Endodermal cell (in vitro differentiated cells): Measurements from ENCODE around the gene CRTC3. TPM values are rescaled to one million over a fixed set of nuclear protein-coding genes. Genes with fewer than 3 reads are reported as not detected.

ENCODE experiments used
- DNase-seq: peaks from one replicate; pipeline ENCODE4 v3.0.0-alpha.2; 2017
- H3K27ac ChIP-seq: 2 replicates; pipeline ENCODE4 v1.5.1; 2013; ENCODE audit warnings: mild to moderate bottlenecking, low read depth, low read length, moderate library complexity
- H3K27me3 ChIP-seq: 2 replicates; pipeline ENCODE4 v1.6.1; 2013; ENCODE audit warnings: mild to moderate bottlenecking, low read length, moderate library complexity; ENCODE audit not compliant: insufficient read depth, control insufficient read depth, poor library complexity, severe bottlenecking
- H3K36me3 ChIP-seq: 2 replicates; pipeline ENCODE4 v1.7.0; 2013; ENCODE audit warnings: mild to moderate bottlenecking, low read length, moderate library complexity; ENCODE audit not compliant: control insufficient read depth, insufficient read depth
- H3K4me1 ChIP-seq: one replicate; pipeline ENCODE4 v1.7.0; 2013; ENCODE audit warnings: low read length; ENCODE audit not compliant: control insufficient read depth, insufficient read depth
- H3K4me3 ChIP-seq: 2 replicates; pipeline ENCODE4 v1.5.1; 2013; ENCODE audit warnings: mild to moderate bottlenecking, low read length, moderate library complexity
- H3K9ac ChIP-seq: 2 replicates; pipeline ENCODE4 v1.6.1; 2013; ENCODE audit warnings: mild to moderate bottlenecking, low read length, moderate library complexity; ENCODE audit not compliant: poor library complexity, severe bottlenecking; ENCODE audit errors: extremely low read depth
- H3K9me3 ChIP-seq: 2 replicates; pipeline ENCODE4 v1.6.1; 2013; ENCODE audit warnings: mild to moderate bottlenecking, low read length, moderate library complexity; ENCODE audit not compliant: control insufficient read depth
- H3K27ac Mint-ChIP-seq: 2 replicates; pipeline ENCODE4 v1.8.0; 2020; ENCODE audit warnings: mixed read lengths
- H3K27me3 Mint-ChIP-seq: 2 replicates; pipeline ENCODE4 v1.8.0; 2021; ENCODE audit warnings: mild to moderate bottlenecking, mixed read lengths; ENCODE audit not compliant: insufficient read depth
- H3K36me3 Mint-ChIP-seq: 2 replicates; pipeline ENCODE4 v1.8.0; 2020; ENCODE audit warnings: low read depth, mixed read lengths
- H3K4me1 Mint-ChIP-seq: 2 replicates; pipeline ENCODE4 v1.8.0; 2020; ENCODE audit warnings: mixed read lengths
- H3K4me3 Mint-ChIP-seq: 2 replicates; pipeline ENCODE4 v1.8.0; 2020; ENCODE audit warnings: mild to moderate bottlenecking, moderate library complexity, mixed read lengths
- H3K9me3 Mint-ChIP-seq: 2 replicates; pipeline ENCODE4 v1.8.0; 2020; ENCODE audit warnings: mild to moderate bottlenecking, mixed read lengths
- WGBS, 2 experiments: methylation state at CpG; one replicate each; pipeline versions ENCODE4 v1.1.5 to v1.1.7; 2013; ENCODE audit warnings: missing lambda C conversion rate in 2 of 2, mixed read lengths in 1 of 2; ENCODE audit not compliant: insufficient coverage in 1 of 2, insufficient read length in 1 of 2; 5-methylcytosine and 5-hydroxymethylcytosine counted together
- total RNA-seq, 2 donors: library from RNA; stranded (reverse); fragmentation: NEBNext Ultra II Directional in 1 of 2; extraction: Animal tissue kit (Norgen Biotek cat#: 25700) in 1 of 2; gene quantifications; 2 replicates in 1 of 2; 3 replicates in 1 of 2; pipeline ENCODE4 v1.2.1, GENCODE V29; 2021
- TF ChIP-seq, protein P1 (sequence below): fragments of 200-600 bp; sonication (generic); conservative IDR thresholded peaks from 2 replicates; pipeline ENCODE4 v1.5.0; 2021; ENCODE audit warnings: antibody characterized with exemption, mild to moderate bottlenecking

Gene CRTC3
- total RNA-seq, 2 donors from 2014 or later, result 17.3 to 21.9 TPM

DNA sequence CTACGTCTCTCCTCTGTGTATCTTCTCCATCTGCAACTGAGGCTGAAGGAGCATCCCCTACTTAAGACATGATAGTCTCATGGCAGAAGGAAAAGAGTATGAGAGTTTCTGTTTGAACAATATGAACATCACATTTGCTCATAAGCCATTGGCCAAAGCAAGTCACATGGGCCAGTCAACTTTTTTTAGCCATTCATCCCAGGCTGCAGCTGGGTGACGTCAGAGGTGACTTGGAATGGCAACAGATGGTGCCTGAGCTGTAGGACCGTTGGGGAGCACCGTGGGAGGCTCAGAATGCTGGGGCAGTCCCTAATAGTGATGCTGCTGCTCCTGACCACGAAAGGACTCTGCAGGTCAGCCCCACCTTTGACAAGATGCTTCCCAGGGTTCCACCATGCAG, 58.7 kb downstream of the CRTC3 start:
- Mint-ChIP-seq H3K27ac (no peak overlapping the region), H3K4me3 (no peak overlapping the region), H3K27me3 (no peaks in the 10 kb centered on the region), H3K9me3 (no peaks in the 10 kb centered on the region), H3K4me1 (no peaks in the 10 kb centered on the region), H3K36me3 (no peaks in the 10 kb centered on the region)
- Histone ChIP-seq H3K36me3 (no peaks in the 10 kb centered on the region), H3K9me3 (no peaks in the 10 kb centered on the region), H3K27ac (no peak overlapping the region), H3K4me3 (no peak overlapping the region), H3K4me1 (no peaks in the 10 kb centered on the region), H3K27me3 (no peaks in the 10 kb centered on the region), H3K9ac (no peak overlapping the region)
- 83 to 90% methylated on average over 4 to 5 of the region's 5 CpGs for WGBS, 2 experiments
- DNase-seq, result no peak
- TF ChIP-seq, protein P1, sequence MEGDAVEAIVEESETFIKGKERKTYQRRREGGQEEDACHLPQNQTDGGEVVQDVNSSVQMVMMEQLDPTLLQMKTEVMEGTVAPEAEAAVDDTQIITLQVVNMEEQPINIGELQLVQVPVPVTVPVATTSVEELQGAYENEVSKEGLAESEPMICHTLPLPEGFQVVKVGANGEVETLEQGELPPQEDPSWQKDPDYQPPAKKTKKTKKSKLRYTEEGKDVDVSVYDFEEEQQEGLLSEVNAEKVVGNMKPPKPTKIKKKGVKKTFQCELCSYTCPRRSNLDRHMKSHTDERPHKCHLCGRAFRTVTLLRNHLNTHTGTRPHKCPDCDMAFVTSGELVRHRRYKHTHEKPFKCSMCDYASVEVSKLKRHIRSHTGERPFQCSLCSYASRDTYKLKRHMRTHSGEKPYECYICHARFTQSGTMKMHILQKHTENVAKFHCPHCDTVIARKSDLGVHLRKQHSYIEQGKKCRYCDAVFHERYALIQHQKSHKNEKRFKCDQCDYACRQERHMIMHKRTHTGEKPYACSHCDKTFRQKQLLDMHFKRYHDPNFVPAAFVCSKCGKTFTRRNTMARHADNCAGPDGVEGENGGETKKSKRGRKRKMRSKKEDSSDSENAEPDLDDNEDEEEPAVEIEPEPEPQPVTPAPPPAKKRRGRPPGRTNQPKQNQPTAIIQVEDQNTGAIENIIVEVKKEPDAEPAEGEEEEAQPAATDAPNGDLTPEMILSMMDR, result no peak

DNA sequence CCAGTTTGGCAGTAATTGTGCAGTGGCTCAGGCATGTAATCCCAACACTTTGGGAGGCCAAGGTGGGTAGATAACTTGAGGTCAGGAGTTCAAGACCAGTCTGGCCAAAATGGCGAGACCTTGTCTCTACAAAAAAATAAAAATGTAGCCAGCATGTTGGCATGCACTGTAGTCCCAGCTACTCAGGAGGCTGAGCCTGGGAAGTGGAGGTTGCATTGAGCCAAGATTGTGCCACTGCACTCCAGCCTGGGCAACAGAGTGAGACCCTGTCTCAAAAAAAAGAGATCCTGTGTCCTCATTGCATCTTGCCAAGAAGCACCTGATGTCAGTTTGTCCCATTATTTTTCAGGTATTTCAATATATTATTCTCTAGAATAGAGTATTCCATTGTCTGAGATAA, 61.8 kb downstream of the CRTC3 start:
- 90 to 93% methylated on average over 1 of the region's 1 CpG for WGBS, 2 experiments
- no peaks in the 10 kb centered on the region for H3K9me3 ChIP-seq
- H3K9ac ChIP-seq, result no peak overlapping the region
- H3K4me3 ChIP-seq, result no peak overlapping the region
- H3K36me3 ChIP-seq, result no peaks in the 10 kb centered on the region
- Mint-ChIP-seq H3K27ac (no peak overlapping the region), H3K4me3 (no peak overlapping the region), H3K4me1 (peaks cover 2% of the 10 kb centered on the region), H3K27me3 (no peaks in the 10 kb centered on the region), H3K36me3 (peaks cover 2% of the 10 kb centered on the region), H3K9me3 (no peaks in the 10 kb centered on the region)
- no peak overlapping the region for H3K27ac ChIP-seq
- TF ChIP-seq, protein P1, result no peak
- H3K4me1 ChIP-seq, result no peaks in the 10 kb centered on the region
- no peaks in the 10 kb centered on the region for H3K27me3 ChIP-seq
- no peak for DNase-seq

DNA sequence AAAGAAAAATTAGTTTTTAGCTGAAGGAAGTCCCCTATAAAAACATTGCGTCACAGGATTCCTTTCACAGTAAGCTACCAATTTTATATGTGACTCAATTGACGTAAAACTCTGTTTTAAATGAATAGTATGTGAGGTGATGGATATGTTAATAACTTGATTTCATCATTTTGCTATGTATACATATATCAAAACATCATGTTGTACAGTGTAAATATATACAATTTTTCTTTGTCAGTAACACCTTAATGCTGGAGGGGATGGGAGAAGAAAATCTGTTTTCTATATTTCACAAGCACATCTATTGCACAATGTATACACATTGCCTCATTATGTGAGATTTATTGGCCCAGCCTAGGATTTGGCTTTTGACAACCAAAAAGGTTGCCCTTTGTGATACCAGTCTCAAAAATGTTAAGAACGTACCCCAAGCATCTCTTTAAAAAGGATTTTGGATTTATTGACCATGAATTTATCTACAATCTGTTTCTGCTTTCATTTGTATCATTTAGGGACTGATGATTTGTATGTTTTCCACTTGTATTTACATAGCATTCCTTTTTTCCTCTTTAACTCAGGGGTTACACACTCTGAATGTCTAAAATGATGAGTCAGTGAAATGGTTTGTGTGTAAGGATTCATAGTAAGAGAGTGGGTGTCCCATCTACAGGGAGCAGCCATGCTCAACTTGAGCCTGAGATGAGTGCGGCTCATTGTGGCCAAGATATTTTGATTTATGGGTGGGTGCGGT, 62.6 kb downstream of the CRTC3 start:
- Mint-ChIP-seq H3K36me3 (peaks cover 2% of the 10 kb centered on the region), H3K9me3 (no peaks in the 10 kb centered on the region), H3K27me3 (no peaks in the 10 kb centered on the region), H3K27ac (no peak overlapping the region), H3K4me3 (no peak overlapping the region), H3K4me1 (peaks cover 2% of the 10 kb centered on the region)
- DNase-seq, result no peak
- H3K36me3 ChIP-seq, result no peaks in the 10 kb centered on the region
- H3K9ac ChIP-seq, result no peak overlapping the region
- H3K4me1 ChIP-seq, result no peaks in the 10 kb centered on the region
- TF ChIP-seq, protein P1, result no peak
- H3K27me3 ChIP-seq, result no peaks in the 10 kb centered on the region
- WGBS, 2 experiments, result 42 to 75% methylated on average over 2 to 5 of the region's 5 CpGs
- H3K9me3 ChIP-seq, result no peaks in the 10 kb centered on the region
- no peak overlapping the region for H3K4me3 ChIP-seq
- H3K27ac ChIP-seq, result no peak overlapping the region
